IPS DF 4.7 (cell line): ENCODE data around the gene BCL2L1.
"Not testable (repeated sequence)": the region's sequence is repeated elsewhere in the genome, so short reads cannot be mapped to it uniquely, and the experiment has no call there.

ENCODE experiments used
- DNase-seq: peaks from one replicate; pipeline ENCODE4 v3.0.0-alpha.2; 2013; ENCODE audit warnings: low spot score; ENCODE audit errors: extremely low read depth

BCL2L1 gene

GRCh38 chr20:31722257-31723068, at the start of gene BCL2L1:
Gene BCL2L1, minus strand, starts transcription at chr20:31722868. Its CDS starts 650 bp downstream, at chr20:31722218.
- DNase-seq: no peak

- DNase-seq: no peak
Measured at GRCh38 chr20:31770243-31770642, 47.6 kb upstream of the BCL2L1 start.

- DNase-seq: no peak
Measured at GRCh38 chr20:31769681-31770080, 47.0 kb upstream of the BCL2L1 start.

- no peak for DNase-seq
Measured at GRCh38 chr20:31767805-31768204, 45.1 kb upstream of the BCL2L1 start.

GRCh38 chr20:31764641-31765305, 42.1 kb upstream of the BCL2L1 start:
- no peak for DNase-seq

GRCh38 chr20:31760519-31761240, 38.0 kb upstream of the BCL2L1 start:
- DNase-seq: no peak

- DNase-seq: no peak
Measured at GRCh38 chr20:31759836-31760518, 37.3 kb upstream of the BCL2L1 start.

- no peak for DNase-seq
Measured at GRCh38 chr20:31758991-31759390, 36.3 kb upstream of the BCL2L1 start.

GRCh38 chr20:31758521-31758920, 35.9 kb upstream of the BCL2L1 start:
- DNase-seq: no peak

GRCh38 chr20:31757254-31757653, 34.6 kb upstream of the BCL2L1 start:
- DNase-seq: no peak

GRCh38 chr20:31751126-31751525, 28.5 kb upstream of the BCL2L1 start:
- DNase-seq: no peak

GRCh38 chr20:31749223-31749622, 26.6 kb upstream of the BCL2L1 start:
- no peak for DNase-seq

- no peak for DNase-seq
Measured at GRCh38 chr20:31747640-31748039, 25.0 kb upstream of the BCL2L1 start.

- not testable (repeated sequence) for DNase-seq
Measured at GRCh38 chr20:31747028-31747427, 24.4 kb upstream of the BCL2L1 start.

GRCh38 chr20:31746068-31746878, 23.6 kb upstream of the BCL2L1 start:
- DNase-seq: no peak

GRCh38 chr20:31740656-31741323, 18.1 kb upstream of the BCL2L1 start:
- DNase-seq: no peak

- no peak for DNase-seq
Measured at GRCh38 chr20:31740208-31740607, 17.5 kb upstream of the BCL2L1 start.

GRCh38 chr20:31739550-31739977, 16.9 kb upstream of the BCL2L1 start:
- no peak for DNase-seq

- DNase-seq: peak; percentile 90
Measured at GRCh38 chr20:31738729-31739549, 16.3 kb upstream of the BCL2L1 start, which contains the start of gene TPX2. Gene TPX2, plus strand, starts transcription at chr20:31739290. Its CDS starts 18,187 bp downstream, at chr20:31757477.
